KMS-11 (cell line): ENCODE results near the gene ISG15.

Experiments
- H2AFZ ChIP-seq: fragments of 200-600 bp; sonication (generic); 2 replicates; pipeline ENCODE4 v1.6.1; 2016; ENCODE audit warnings: antibody characterized with exemption, mixed run types, low read depth
- H3K27ac ChIP-seq: fragments of 200-600 bp; sonication (generic); 2 replicates; pipeline ENCODE4 v1.6.1; 2016; ENCODE audit warnings: mild to moderate bottlenecking, mixed run types
- H3K27me3 ChIP-seq: fragments of 200-600 bp; sonication (generic); 2 replicates; pipeline ENCODE4 v1.6.1; 2017; ENCODE audit warnings: mild to moderate bottlenecking, low read depth, mixed run types, moderate library complexity; ENCODE audit not compliant: insufficient read depth
- H3K36me3 ChIP-seq: fragments of 200-600 bp; sonication (generic); 2 replicates; pipeline ENCODE4 v1.6.1; 2017; ENCODE audit warnings: mild to moderate bottlenecking, mixed run types; ENCODE audit not compliant: insufficient read depth
- H3K4me1 ChIP-seq: fragments of 200-600 bp; sonication (generic); 2 replicates; pipeline ENCODE4 v1.6.1; 2016; ENCODE audit warnings: mild to moderate bottlenecking, low read depth, mixed run types; ENCODE audit not compliant: poor library complexity, severe bottlenecking
- H3K4me2 ChIP-seq: fragments of 200-600 bp; sonication (generic); 2 replicates; pipeline ENCODE4 v1.7.0; 2016; ENCODE audit warnings: mild to moderate bottlenecking, mixed run types
- H3K4me3 ChIP-seq: fragments of 200-600 bp; sonication (generic); IDR thresholded peaks from 2 replicates; pipeline ENCODE4 v1.6.1; 2017; ENCODE audit warnings: low read depth, low read length, mixed read lengths; ENCODE audit not compliant: insufficient read depth
- H3K79me2 ChIP-seq: fragments of 200-600 bp; sonication (generic); 2 replicates; pipeline ENCODE4 v1.6.1; 2016; ENCODE audit warnings: low read depth, mixed run types; ENCODE audit not compliant: insufficient read depth
- H3K9ac ChIP-seq: fragments of 200-600 bp; sonication (generic); 2 replicates; pipeline ENCODE4 v1.6.1; 2016; ENCODE audit warnings: mild to moderate bottlenecking, mixed run types
- H4K20me1 ChIP-seq: fragments of 200-600 bp; sonication (generic); 2 replicates; pipeline ENCODE4 v1.6.1; 2016; ENCODE audit warnings: mild to moderate bottlenecking, mixed run types; ENCODE audit not compliant: insufficient read depth
- CTCF ChIP-seq: fragments of 200-600 bp; sonication (generic); conservative IDR thresholded peaks from 2 replicates; pipeline ENCODE4 v1.6.1; 2017; ENCODE audit warnings: low read depth, mild to moderate bottlenecking, antibody characterized with exemption, low read length, moderate library complexity, mixed read lengths

Gene ISG15

GRCh38 chr1:1052003-1052840 is 38.9 kb downstream of the ISG15 start:
- no peak overlapping the region for H3K4me3 ChIP-seq
- no peak for TF ChIP-seq CTCF
- peaks cover 69% of the 10 kb centered on the region for H3K27me3 ChIP-seq
- H3K4me1 ChIP-seq: no peaks in the 10 kb centered on the region
- H3K4me2 ChIP-seq: no peak overlapping the region
- H2AFZ ChIP-seq: no peak overlapping the region
- H3K36me3 ChIP-seq: no peaks in the 10 kb centered on the region
- no peak overlapping the region for H3K27ac ChIP-seq
- H3K79me2 ChIP-seq: no peaks in the 10 kb centered on the region
- no peaks in the 10 kb centered on the region for H4K20me1 ChIP-seq
- no peak overlapping the region for H3K9ac ChIP-seq

GRCh38 chr1:1053022-1053421 is 39.7 kb downstream of the ISG15 start:
- no peak overlapping the region for H3K27ac ChIP-seq
- H3K27me3 ChIP-seq: peaks cover 73% of the 10 kb centered on the region
- no peaks in the 10 kb centered on the region for H4K20me1 ChIP-seq
- no peaks in the 10 kb centered on the region for H3K79me2 ChIP-seq
- no peak overlapping the region for H3K4me3 ChIP-seq
- no peak overlapping the region for H2AFZ ChIP-seq
- no peak overlapping the region for H3K4me2 ChIP-seq
- no peaks in the 10 kb centered on the region for H3K36me3 ChIP-seq
- no peaks in the 10 kb centered on the region for H3K4me1 ChIP-seq
- TF ChIP-seq CTCF: no peak
- H3K9ac ChIP-seq: no peak overlapping the region

GRCh38 chr1:1053682-1054081 is 40.4 kb downstream of the ISG15 start:
- Histone ChIP-seq H3K27me3 (peaks cover 75% of the 10 kb centered on the region), H3K79me2 (no peaks in the 10 kb centered on the region), H3K36me3 (no peaks in the 10 kb centered on the region), H3K4me3 (no peak overlapping the region), H2AFZ (no peak overlapping the region), H4K20me1 (no peaks in the 10 kb centered on the region), H3K27ac (no peak overlapping the region), H3K4me2 (no peak overlapping the region), H3K4me1 (no peaks in the 10 kb centered on the region), H3K9ac (no peak overlapping the region)
- no peak for TF ChIP-seq CTCF

GRCh38 chr1:1054099-1054700 is 40.9 kb downstream of the ISG15 start:
- no peaks in the 10 kb centered on the region for H3K79me2 ChIP-seq
- peaks cover 4% of the 10 kb centered on the region for H3K4me1 ChIP-seq
- H3K9ac ChIP-seq: no peak overlapping the region
- H3K27ac ChIP-seq: no peak overlapping the region
- H4K20me1 ChIP-seq: no peaks in the 10 kb centered on the region
- TF ChIP-seq CTCF: no peak
- H3K4me3 ChIP-seq: no peak overlapping the region
- no peak overlapping the region for H2AFZ ChIP-seq
- H3K4me2 ChIP-seq: no peak overlapping the region
- H3K27me3 ChIP-seq: peaks cover 77% of the 10 kb centered on the region
- no peaks in the 10 kb centered on the region for H3K36me3 ChIP-seq
